ENCODE measurements around the gene THAP7.

THAP7 gene

DNA sequence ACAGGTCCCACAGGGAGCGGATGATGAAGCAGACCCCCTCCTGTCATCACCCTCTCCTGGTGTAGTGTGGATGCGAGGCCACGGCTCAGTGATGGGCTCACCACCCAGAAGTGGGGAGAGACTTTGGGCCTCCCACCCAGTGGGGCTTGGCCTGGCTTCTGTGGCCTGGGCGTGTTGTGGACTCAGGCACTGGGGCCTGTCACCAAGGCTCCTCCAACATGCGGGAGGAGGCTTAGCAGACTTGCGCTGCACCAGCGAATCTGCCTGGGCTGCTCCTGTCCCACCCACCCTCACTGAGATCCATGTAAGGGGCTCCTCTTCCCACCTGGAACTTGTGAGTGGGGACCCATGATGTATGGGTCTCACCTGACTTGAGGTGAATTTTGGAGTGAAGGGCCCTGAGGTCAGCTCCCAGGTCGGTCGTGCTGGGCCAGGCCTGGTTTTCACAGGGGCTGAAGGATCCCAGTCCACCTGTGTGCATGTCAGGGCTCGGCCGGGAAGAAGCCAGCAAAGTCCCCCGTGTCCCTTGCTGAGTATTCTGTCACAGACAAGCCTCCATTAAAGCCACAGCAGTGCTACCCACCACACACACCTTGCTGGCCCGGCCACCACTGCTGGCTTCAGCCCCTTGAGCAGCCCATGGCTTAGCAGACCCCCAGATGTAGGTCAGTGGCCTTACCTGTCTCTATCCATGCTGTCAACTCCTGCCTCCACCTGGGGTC, 4.2 kb downstream of the THAP7 start:
- TF ChIP-seq TAF1 (IDR thresholded peaks at IDR 0.05; ENCODE audit: borderline replicate concordance, insufficient read depth, low read length): no peak

DNA sequence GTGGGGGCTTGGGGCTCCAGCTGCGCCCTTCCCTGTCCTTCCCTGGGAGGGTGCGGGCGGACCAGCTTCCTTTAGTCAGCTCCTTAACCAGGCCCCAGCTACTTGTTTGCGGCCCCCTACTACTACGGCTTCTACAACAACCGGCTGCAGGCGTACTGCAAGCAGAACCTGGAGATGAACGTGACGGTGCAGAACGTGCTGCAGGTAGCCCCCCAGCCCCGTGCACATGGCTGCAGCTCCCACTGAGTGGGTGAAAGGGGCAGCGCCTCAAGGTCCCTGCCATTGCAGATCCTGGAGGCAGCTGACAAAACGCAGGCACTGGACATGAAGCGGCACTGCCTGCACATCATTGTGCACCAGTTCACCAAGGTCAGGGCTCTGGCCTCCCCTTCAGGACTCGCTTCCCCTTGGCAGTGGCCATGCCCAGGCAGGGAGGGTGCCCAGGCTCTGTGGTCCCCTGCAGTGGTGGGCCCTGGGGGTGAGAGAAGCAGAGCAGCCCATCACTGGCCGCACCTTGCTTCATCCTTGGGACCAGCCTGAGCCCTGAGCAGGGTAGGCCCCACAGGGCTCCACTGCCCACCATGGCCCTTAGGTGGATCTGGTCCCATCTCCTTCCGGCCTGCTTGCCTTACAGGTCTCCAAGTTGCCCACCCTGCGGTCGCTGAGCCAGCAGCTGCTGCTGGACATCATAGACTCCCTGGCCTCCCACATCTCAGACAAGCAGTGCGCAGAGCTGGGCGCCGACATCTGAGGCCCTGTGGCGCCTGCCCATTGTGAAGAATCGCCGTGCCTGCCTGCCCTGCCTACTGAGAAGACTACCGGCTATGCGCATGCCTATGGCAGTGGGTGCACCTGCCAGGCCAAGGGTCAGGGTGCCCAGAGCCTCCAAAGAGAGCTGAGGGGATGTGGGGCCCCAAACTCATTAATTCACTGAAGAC, 5.1 kb downstream of the THAP7 start:
- TF ChIP-seq SIN3A (IDR thresholded peaks at IDR 0.05; ENCODE audit: borderline replicate concordance, insufficient read depth, low read length) (no peak), TAF1 (IDR thresholded peaks at IDR 0.05; ENCODE audit: borderline replicate concordance, insufficient read depth, low read length) (no peak), FOXP2 (optimal IDR thresholded peaks at IDR 0.05; ENCODE audit: borderline replicate concordance, extremely low read depth, extremely low read length, insufficient read depth) (no peak), POLR2AphosphoS5 (IDR thresholded peaks at IDR 0.05; ENCODE audit: low read depth, low read length) (no peak)
- TF ChIP-seq, protein P1, sequence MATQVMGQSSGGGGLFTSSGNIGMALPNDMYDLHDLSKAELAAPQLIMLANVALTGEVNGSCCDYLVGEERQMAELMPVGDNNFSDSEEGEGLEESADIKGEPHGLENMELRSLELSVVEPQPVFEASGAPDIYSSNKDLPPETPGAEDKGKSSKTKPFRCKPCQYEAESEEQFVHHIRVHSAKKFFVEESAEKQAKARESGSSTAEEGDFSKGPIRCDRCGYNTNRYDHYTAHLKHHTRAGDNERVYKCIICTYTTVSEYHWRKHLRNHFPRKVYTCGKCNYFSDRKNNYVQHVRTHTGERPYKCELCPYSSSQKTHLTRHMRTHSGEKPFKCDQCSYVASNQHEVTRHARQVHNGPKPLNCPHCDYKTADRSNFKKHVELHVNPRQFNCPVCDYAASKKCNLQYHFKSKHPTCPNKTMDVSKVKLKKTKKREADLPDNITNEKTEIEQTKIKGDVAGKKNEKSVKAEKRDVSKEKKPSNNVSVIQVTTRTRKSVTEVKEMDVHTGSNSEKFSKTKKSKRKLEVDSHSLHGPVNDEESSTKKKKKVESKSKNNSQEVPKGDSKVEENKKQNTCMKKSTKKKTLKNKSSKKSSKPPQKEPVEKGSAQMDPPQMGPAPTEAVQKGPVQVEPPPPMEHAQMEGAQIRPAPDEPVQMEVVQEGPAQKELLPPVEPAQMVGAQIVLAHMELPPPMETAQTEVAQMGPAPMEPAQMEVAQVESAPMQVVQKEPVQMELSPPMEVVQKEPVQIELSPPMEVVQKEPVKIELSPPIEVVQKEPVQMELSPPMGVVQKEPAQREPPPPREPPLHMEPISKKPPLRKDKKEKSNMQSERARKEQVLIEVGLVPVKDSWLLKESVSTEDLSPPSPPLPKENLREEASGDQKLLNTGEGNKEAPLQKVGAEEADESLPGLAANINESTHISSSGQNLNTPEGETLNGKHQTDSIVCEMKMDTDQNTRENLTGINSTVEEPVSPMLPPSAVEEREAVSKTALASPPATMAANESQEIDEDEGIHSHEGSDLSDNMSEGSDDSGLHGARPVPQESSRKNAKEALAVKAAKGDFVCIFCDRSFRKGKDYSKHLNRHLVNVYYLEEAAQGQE (IDR thresholded peaks at IDR 0.05; ENCODE audit: insufficient read depth in 1 of 2, low read depth in 2 of 2, low read length in 2 of 2): no peak

DNA sequence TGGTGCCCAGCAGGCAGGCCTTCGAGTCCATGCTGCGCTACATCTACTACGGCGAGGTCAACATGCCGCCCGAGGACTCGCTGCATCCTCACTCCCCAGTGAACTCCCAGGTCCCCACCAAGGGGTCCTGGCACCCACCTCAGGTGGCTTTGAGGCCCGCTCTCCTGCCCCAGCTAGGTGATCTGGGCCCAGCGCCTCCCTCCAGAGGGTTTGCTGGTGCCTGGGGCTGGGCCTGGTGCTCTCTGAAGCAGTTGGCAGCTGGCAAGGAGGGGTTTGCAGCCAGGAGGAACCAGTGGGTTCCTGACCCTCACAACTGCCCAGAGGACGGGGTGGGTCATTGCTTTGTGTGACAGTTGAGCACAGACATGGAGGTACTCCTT, 5.9 kb downstream of the THAP7 start:
- TF ChIP-seq FOXP2 (optimal IDR thresholded peaks at IDR 0.05; ENCODE audit: borderline replicate concordance, extremely low read depth, extremely low read length, insufficient read depth): no peak
- TF ChIP-seq POLR2AphosphoS5 (IDR thresholded peaks at IDR 0.05; ENCODE audit: low read depth, low read length): no peak

DNA sequence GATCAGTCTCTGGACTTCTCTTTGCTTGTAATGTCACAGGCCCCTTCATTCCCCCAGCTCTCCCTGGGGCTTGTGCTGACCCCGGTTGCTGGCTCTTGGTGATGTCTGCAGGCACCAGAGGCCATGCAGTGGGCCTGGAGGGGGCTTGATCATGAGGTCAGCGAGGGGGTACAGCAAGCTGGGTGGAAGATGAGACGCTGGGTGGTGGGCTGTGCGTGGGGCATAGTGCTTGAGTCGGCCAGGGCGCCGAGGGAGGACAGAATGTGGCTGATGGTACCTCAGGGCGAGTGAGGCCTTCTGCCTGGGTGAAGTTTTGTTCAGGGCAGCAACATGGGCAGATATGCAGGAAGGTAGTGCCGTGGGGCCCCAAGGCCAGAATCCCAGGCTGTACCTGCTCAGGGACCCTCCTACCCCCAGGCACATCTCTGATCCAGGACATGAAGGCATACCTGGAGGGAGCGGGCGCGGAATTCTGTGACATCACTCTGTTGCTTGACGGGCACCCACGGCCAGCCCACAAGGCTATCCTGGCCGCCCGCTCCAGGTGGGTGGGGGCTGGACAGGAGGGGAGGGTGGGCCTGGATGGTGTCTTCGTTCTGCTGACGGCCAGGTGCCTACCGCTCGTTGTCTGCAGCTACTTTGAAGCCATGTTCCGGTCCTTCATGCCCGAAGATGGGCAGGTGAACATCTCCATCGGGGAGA, 6.4 kb downstream of the THAP7 start:
- TF ChIP-seq TAF1 (IDR thresholded peaks at IDR 0.05; ENCODE audit: borderline replicate concordance, insufficient read depth, low read length) (no peak), FOXP2 (optimal IDR thresholded peaks at IDR 0.05; ENCODE audit: borderline replicate concordance, extremely low read depth, extremely low read length, insufficient read depth) (no peak)

DNA sequence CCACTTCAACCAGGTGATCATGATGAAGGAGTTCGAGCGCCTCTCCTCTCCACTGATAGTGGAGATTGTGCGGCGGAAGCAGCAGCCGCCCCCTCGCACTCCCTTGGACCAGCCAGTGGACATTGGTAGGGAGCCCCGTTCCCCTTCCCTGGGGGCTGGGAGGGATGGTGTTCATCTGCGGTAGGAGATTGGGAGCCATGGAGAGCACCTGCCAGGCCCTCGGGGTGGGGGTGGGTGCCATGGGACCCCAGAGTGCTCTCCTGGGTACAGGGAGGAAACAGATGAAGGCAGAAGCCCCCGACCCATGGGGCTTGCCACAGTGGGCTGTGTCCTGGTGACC, 7.0 kb downstream of the THAP7 start:
- TF ChIP-seq, protein P1 (IDR thresholded peaks at IDR 0.05; ENCODE audit: insufficient read depth in 1 of 2, low read depth in 2 of 2, low read length in 2 of 2): no peak
- no peak for TF ChIP-seq POLR2AphosphoS5 (IDR thresholded peaks at IDR 0.05; ENCODE audit: low read depth, low read length)
- TF ChIP-seq FOXP2 (optimal IDR thresholded peaks at IDR 0.05; ENCODE audit: borderline replicate concordance, extremely low read depth, extremely low read length, insufficient read depth): no peak
- TF ChIP-seq SIN3A (IDR thresholded peaks at IDR 0.05; ENCODE audit: borderline replicate concordance, insufficient read depth, low read length): no peak
- no peak for TF ChIP-seq TAF1 (IDR thresholded peaks at IDR 0.05; ENCODE audit: borderline replicate concordance, insufficient read depth, low read length)

DNA sequence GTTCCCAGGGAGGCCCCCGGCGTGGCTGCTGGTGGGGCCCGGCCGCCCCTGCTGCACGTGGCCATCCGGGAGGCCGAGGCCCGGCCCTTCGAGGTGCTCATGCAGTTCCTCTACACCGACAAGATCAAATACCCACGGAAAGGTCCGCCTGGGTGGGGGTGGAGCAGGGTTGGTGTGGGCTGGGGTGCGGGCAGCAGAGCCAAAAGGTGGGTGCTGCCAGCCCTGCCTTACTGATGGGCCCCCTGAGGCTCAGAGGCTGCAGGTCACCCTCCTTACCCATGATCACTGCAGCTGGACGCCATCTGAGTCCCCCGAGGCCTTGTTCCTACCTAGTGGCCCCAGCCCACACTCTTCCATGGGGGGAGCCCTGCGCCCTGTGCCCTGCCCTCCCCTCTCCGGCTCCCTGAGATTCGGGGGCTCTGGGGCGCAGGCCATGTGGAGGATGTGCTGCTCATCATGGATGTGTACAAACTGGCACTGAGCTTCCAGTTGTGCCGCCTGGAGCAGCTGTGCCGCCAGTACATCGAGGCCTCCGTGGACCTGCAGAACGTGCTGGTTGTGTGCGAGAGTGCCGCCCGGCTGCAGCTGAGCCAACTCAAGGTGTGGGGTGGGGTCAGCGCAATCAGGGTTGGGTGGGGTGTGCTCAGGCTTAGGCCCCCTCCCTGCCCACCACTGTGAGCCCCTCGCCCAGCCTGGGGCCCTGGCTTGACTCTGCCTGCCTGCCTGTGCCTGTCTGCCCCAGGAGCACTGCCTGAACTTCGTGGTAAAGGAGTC, 7.6 kb downstream of the THAP7 start:
- TF ChIP-seq, protein P1 (IDR thresholded peaks at IDR 0.05; ENCODE audit: insufficient read depth in 1 of 2, low read depth in 2 of 2, low read length in 2 of 2): no peak
- no peak for TF ChIP-seq POLR2AphosphoS5 (IDR thresholded peaks at IDR 0.05; ENCODE audit: low read depth, low read length)
- no peak for TF ChIP-seq TAF1 (IDR thresholded peaks at IDR 0.05; ENCODE audit: borderline replicate concordance, insufficient read depth, low read length)
- no peak for TF ChIP-seq SIN3A (IDR thresholded peaks at IDR 0.05; ENCODE audit: borderline replicate concordance, insufficient read depth, low read length)
- no peak for TF ChIP-seq FOXP2 (optimal IDR thresholded peaks at IDR 0.05; ENCODE audit: borderline replicate concordance, extremely low read depth, extremely low read length, insufficient read depth)

All from PFSK-1 (cell line).